Thymus (tissue), 11 donors: ENCODE results near the gene KLRK1. TPM values are rescaled to one million over a fixed set of nuclear protein-coding genes. Genes with fewer than 3 reads are reported as not detected.
"Not testable (repeated sequence)": the region's sequence is repeated elsewhere in the genome, so short reads cannot be mapped to it uniquely, and the experiment has no call there.

Source experiments
- DNase-seq, 9 donors: peaks; one replicate each; pipeline ENCODE4 v3.0.0-alpha.2; 2013; ENCODE audit warnings: low spot score in 9 of 9, low read depth in 6 of 9, missing footprints in 1 of 9
- H3K27ac ChIP-seq, 2 donors: one replicate each; pipeline ENCODE4 v1.5.1; 2013; ENCODE audit warnings: control low read depth in 1 of 2, low read depth in 1 of 2, low read length in 1 of 2, mild to moderate bottlenecking in 1 of 2, moderate library complexity in 1 of 2
- H3K27me3 ChIP-seq, 2 donors: one replicate each; pipeline ENCODE4 v1.5.1; 2013; ENCODE audit warnings: low read length in 1 of 2; ENCODE audit not compliant: control insufficient read depth in 2 of 2, insufficient read depth in 1 of 2
- H3K36me3 ChIP-seq, 2 donors: one replicate each; pipeline ENCODE4 v1.5.1; 2013; ENCODE audit warnings: low read length in 1 of 2, mild to moderate bottlenecking in 1 of 2, moderate library complexity in 1 of 2; ENCODE audit not compliant: control insufficient read depth in 2 of 2, insufficient read depth in 2 of 2
- H3K4me1 ChIP-seq, 2 donors: one replicate each; pipeline ENCODE4 v1.5.1; 2013; ENCODE audit warnings: low read length in 2 of 2; ENCODE audit not compliant: control insufficient read depth in 2 of 2, insufficient read depth in 2 of 2
- H3K4me3 ChIP-seq, 2 donors: one replicate each; pipeline ENCODE4 v1.5.1; 2013; ENCODE audit warnings: low read length in 2 of 2, control low read depth in 1 of 2, mild to moderate bottlenecking in 1 of 2
- H3K9me3 ChIP-seq, 2 donors: one replicate each; pipeline ENCODE4 v1.5.1; 2013; ENCODE audit warnings: low read length in 1 of 2, mild to moderate bottlenecking in 1 of 2; ENCODE audit not compliant: control insufficient read depth in 2 of 2, insufficient read depth in 1 of 2
- WGBS: extraction: QIAGEN DNeasy Blood & Tissue Kit; methylation state at CpG from one replicate; pipeline ENCODE4 v1.1.7; 2013; 5-methylcytosine and 5-hydroxymethylcytosine counted together
- polyA plus RNA-seq: library from polyadenylated mRNA; stranded (reverse); fragments of 200-250 nt; gene quantifications from one replicate; pipeline ENCODE4 v1.2.3, GENCODE V29; 2013
- total RNA-seq: library from RNA; stranded (reverse); fragments of 120-200 nt; gene quantifications from one replicate; pipeline ENCODE4 v1.2.4, GENCODE V29; 2013
- donor health status: healthy.

The KLRK1 gene
- total and polyA plus RNA-seq, 2 donors = 13.4 to 27.0 TPM

DNA sequence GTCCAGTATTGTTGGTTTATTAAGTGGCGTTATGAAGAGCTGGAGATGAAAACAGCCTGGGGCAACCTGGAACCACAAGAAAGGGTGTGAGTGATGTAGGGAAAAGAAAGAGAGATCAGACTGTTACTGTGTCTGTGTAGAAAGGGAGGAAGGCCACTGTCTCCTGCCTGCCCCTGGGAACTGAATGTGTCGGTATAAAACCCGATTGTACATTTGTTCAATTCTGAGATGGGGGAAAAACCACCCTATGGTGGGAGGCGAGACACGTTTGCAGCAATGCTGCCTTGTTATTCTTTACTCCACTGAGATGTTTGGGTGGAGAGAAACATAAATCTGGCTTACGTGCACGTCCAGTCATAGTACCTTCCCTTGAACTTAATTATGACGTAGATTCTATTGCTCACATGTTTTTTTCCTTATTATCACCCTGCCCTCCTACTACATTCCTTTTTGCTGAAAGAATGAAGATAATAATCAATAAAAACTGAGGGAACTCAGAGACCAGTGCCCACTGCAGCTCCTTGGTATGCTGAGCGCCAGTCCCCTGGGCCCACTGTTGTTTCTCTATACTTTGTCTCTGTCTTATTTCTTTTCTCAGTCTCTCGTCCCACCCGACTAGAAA, 4.8 kb upstream of the KLRK1 start:
- not testable (repeated sequence) for H3K36me3 ChIP-seq, H3K4me3 ChIP-seq, H3K27me3 ChIP-seq, H3K9me3 ChIP-seq
- 72% methylated on average over 11 of the region's 11 CpGs for WGBS
- Histone ChIP-seq H3K27ac (peak overlapping the region in 1 of 2 donors; percentile 43), H3K4me1 (peaks cover 4 to 20% of the 10 kb centered on the region in 2 donors)
- peak in 1 of 9 donors; percentile 45 for DNase-seq

DNA sequence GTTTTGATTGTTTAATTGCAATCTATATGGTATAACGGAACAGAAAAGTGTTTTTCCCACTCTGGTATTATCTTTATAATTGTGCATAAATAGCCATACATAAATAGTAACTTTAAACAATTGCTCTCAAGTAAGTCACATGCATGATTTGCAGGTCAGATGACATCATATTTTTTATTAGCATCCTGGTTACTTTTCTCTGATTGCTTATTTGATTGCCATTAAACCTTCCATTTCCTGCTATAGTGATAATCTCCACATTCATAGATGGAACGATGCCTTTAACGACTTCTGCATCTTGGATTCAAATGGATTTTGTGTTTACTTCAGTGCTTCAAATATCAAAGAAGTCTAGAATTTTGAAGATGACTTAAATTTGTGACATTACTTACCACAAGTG, 3.5 kb upstream of the KLRK1 start:
- WGBS = 74% methylated on average over 3 of the region's 3 CpGs
- no peaks in the 10 kb centered on the region for H3K36me3 ChIP-seq
- H3K27ac ChIP-seq = no peak overlapping the region
- no peak for DNase-seq
- no peaks in the 10 kb centered on the region for H3K9me3 ChIP-seq
- peaks cover 4 to 20% of the 10 kb centered on the region in 2 donors for H3K4me1 ChIP-seq
- H3K27me3 ChIP-seq = no peaks in the 10 kb centered on the region
- H3K4me3 ChIP-seq = no peak overlapping the region

DNA sequence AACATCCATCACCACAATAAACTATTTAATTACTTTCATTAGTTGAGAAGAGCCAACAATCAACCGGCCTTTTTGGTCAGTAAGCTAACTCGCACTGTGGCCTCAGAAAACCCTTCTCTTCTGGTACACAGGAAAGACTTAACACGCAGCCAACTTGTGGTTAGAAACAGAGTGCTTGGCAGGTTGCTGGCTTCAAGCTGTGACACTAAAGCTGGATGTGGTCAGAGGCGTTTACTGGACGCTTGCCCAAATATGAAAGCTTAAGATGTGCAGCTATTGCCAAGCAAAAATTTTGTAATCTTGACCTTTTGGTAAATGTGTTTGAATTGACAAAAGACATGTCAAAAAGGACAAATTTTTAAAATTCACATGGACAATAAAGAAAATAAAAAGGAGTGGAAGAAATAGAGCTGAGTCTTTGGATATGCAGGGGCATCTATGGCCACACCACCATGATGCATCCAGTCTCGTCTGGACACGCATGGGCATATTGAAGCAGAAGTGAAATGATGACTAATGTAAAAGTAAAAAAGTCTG, 2.6 kb upstream of the KLRK1 start:
- WGBS = 25% methylated on average over 7 of the region's 7 CpGs
- DNase-seq = peak in 1 of 9 donors; percentile 40

DNA sequence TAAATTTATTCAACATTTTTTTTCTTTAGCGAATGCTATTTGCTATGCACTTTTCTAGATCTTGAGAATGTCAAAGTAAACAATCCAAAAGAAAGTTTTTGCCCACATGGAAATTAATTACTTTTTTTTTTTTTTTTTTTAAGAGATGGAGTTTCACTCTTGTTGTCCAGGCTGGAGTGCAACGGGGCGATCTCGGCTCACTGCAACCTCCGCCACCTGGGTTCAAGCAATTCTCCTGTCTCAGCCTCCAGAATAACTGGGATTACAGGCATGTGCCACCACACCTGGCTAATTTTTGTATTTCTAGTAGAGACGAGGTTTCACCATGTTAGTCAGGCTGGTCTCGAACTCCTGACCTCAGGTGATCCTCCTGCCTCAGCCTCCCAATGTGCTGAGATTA, 1.1 kb upstream of the KLRK1 start:
- H3K27me3 ChIP-seq, H3K27ac ChIP-seq, DNase-seq, H3K36me3 ChIP-seq, H3K9me3 ChIP-seq, H3K4me3 ChIP-seq: not testable (repeated sequence)
- peaks cover 4 to 20% of the 10 kb centered on the region in 2 donors for H3K4me1 ChIP-seq
- WGBS = 98% methylated on average over 7 of the region's 7 CpGs

More for the DNA sequence above, 2.6 kb upstream of the KLRK1 start:
- no peaks in the 10 kb centered on the region for H3K36me3 ChIP-seq
- H3K27ac ChIP-seq = peak overlapping the region in 1 of 2 donors; percentile 2
- H3K9me3 ChIP-seq = no peaks in the 10 kb centered on the region
- no peaks in the 10 kb centered on the region for H3K27me3 ChIP-seq
- H3K4me3 ChIP-seq = no peak overlapping the region
- H3K4me1 ChIP-seq = peaks cover 4 to 20% of the 10 kb centered on the region in 2 donors

DNA sequence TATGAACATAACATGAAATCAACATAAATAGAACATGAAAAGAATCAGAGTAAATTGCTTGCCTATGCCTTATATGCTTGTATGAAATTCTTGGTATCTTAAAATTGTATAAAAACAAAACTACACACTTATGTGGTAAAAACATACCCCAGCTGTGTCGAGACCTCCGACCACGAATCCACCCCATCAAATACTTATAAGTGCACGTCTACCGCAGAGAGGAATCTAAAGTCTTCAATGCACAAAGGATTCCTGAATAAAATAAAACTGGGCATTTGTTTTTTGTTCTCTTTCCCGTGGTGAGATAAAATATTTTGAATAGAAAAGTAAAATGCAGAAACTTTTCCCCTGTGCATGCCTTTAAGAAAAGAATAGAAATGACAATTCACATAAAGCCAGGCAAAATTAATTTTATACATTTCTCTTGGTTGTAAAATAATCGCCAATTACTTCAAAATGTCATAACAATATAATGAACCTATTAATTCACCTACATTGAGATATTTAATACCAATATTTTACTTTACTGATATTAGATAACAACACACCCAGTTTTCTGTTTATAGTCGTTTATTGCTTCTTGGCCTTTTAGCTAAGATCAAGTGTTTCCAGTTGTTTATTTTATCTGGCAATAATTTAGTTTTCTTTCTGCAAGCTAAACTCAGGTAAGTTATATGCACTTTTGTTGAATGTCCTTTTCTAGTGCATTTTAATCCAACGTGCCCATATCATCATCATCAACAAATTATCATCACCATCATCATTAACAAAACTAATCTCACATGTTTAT, 1.0 kb downstream of the KLRK1 start:
- H3K27ac ChIP-seq = no peak overlapping the region
- H3K9me3 ChIP-seq = no peaks in the 10 kb centered on the region
- H3K4me1 ChIP-seq = peaks cover 0 to 5% of the 10 kb centered on the region in 2 donors
- H3K27me3 ChIP-seq = no peaks in the 10 kb centered on the region
- 37% methylated on average over 9 of the region's 9 CpGs for WGBS
- no peaks in the 10 kb centered on the region for H3K36me3 ChIP-seq
- H3K4me3 ChIP-seq = no peak overlapping the region
- DNase-seq = peak in 1 of 9 donors; percentile 45

DNA sequence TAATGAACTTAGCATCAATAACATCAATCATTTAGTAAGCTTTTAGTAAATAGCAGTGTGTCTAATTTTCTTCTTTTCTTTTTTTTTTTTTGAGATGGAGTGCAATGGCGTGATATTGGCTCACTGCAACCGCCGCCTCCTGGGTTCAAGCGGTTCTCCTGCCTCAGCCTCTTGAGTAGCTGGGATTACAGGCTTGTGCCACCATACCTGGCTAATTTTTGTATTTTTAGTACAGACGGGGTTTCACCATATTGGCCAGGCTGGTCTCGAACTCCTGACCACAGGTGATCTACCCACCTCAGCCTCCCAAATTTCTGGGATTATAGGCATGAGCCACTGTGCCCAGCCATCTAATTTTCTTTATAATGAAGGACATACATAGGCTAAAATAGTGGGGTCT, 2.3 kb downstream of the KLRK1 start:
- H3K27ac ChIP-seq, DNase-seq, H3K4me1 ChIP-seq, H3K4me3 ChIP-seq, H3K9me3 ChIP-seq, H3K27me3 ChIP-seq, H3K36me3 ChIP-seq: not testable (repeated sequence)
- WGBS = 97% methylated on average over 6 of the region's 6 CpGs

DNA sequence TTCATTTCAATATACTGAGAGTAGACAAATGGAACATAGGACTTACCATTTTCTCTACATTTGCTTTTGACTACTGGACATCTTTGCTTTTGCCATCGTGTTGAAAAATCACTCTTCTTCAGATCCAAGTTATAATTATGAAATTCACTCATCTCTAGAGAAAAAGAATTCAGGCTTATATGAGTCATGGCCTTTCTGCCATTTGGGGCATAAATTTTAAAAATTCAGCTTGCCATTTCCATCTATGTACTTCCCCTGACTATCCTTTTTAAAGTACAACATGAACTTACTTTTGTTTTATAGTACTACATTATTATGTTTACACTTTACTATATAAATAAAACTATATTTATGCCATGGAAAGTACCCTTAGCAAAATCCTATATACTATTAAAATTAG, 3.0 kb downstream of the KLRK1 start:
- Histone ChIP-seq H3K27me3 (no peaks in the 10 kb centered on the region), H3K9me3 (peaks cover 0 to 2% of the 10 kb centered on the region in 2 donors), H3K4me1 (no peaks in the 10 kb centered on the region), H3K36me3 (no peaks in the 10 kb centered on the region), H3K27ac (no peak overlapping the region), H3K4me3 (no peak overlapping the region)
- no peak for DNase-seq
- 91% methylated on average over 1 of the region's 1 CpG for WGBS

DNA sequence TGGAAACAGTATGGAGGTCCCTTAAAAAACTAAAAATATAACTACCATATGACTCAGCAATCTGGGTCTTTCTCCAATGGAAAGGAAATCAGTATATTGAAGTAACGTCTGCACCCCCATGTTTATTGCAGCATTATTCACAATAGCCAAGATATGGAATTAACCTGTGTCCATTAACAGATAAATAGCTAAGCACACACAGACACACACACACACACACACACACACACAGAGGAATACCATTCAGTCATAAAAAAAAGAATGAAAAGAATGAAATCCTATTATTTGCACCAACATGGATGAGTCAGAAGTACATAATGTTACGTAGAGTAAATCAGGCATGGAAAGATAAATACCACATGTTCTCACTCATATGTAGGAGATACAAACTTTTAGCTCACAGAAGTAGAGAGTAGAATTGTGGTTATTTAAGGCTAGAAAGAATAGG, 4.7 kb downstream of the KLRK1 start:
- Histone ChIP-seq H3K27ac (no peak overlapping the region), H3K4me3 (no peak overlapping the region), H3K36me3 (no peaks in the 10 kb centered on the region), H3K9me3 (peaks cover 0 to 6% of the 10 kb centered on the region in 2 donors), H3K27me3 (no peaks in the 10 kb centered on the region), H3K4me1 (no peaks in the 10 kb centered on the region)
- 94% methylated on average over 2 of the region's 2 CpGs for WGBS
- no peak for DNase-seq

DNA sequence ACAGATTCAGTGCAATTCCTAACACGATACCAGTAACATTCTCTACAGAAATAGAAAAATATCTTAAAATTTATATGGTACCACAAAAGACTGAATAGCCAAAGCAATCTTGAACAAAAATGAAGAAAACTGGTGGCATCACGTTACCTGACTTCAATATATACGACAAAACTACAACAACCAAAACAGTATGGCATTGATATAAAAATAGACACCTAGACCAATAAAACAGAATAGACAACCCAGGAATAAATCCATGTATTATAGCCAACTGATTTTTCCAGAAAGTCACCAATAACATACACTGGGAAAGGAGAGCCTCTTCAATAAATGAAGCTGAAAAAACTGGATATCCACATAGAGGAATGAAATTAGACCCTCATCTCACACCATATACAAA, 5.7 kb downstream of the KLRK1 start:
- WGBS = 97% methylated on average over 3 of the region's 3 CpGs
- Histone ChIP-seq H3K9me3 (peaks cover 0 to 6% of the 10 kb centered on the region in 2 donors), H3K36me3 (no peaks in the 10 kb centered on the region), H3K27ac (no peak overlapping the region), H3K27me3 (no peaks in the 10 kb centered on the region), H3K4me1 (no peaks in the 10 kb centered on the region), H3K4me3 (no peak overlapping the region)
- DNase-seq = no peak
